ENCODE data around the gene MED15.

GRCh38 chr22:20519558-20519957 is 12.1 kb downstream of the MED15 start:
- no peak for TF ChIP-seq CTCF (IDR thresholded peaks at IDR 0.05)
- TF ChIP-seq POLR2A (IDR thresholded peaks at IDR 0.05), result no peak
